ENCODE measurements around the gene GDPGP1. TPM values are rescaled to one million over a fixed set of nuclear protein-coding genes. Genes with fewer than 3 reads are reported as not detected.

GDPGP1 gene
- total and polyA plus RNA-seq, 9 of the 15 experiments (the other 6 are each of a cell fraction or from before 2014, with no cell fraction given) = 0.78 to 6.1 (median 2.8) TPM

- no peak for TF ChIP-seq SREBF1 (IDR thresholded peaks at IDR 0.05; ENCODE audit: borderline replicate concordance, low read depth, low read length)
- TF ChIP-seq HMBOX1 (IDR thresholded peaks at IDR 0.05) = peak; percentile 59
- peak; percentile 84 for TF ChIP-seq ZFX (CRISPR knock-in tag; IDR thresholded peaks at IDR 0.05)
- TF ChIP-seq SP1 (CRISPR knock-in tag; IDR thresholded peaks at IDR 0.05) = peak; percentile 79
- TF ChIP-seq SPI1 (IDR thresholded peaks at IDR 0.05; ENCODE audit: borderline replicate concordance, low read depth, low read length) = peak; percentile 98
- TF ChIP-seq MNT (conservative IDR thresholded peaks at IDR 0.05) = peak; percentile 12 to 53; a peak in 2 of 4 replicates
- TF ChIP-seq SMARCA4 (IDR thresholded peaks at IDR 0.05) = peak; percentile 78
- TF ChIP-seq ZBTB11 (CRISPR knock-in tag; IDR thresholded peaks at IDR 0.05) = peak in 1 of 3 experiments; percentile 54; a peak in 1 of 6 replicates
- no peak for TF ChIP-seq REST (IDR thresholded peaks at IDR 0.05; ENCODE audit: borderline replicate concordance)
- TF ChIP-seq REST (CRISPR knock-in tag; IDR thresholded peaks at IDR 0.05; ENCODE audit: low read depth) = no peak
- TF ChIP-seq CBFA2T3 (IDR thresholded peaks at IDR 0.05) = peak; percentile 74
- TF ChIP-seq FOSL1 (tag; conservative IDR thresholded peaks at IDR 0.05) = 0 out of 2 replicates have a peak, but pooled peaks have one; percentile 53
These were observed 7.6 kb downstream of the GDPGP1 start (continued) for GRCh38 chr15:90241343-90242192.

Measured in K562 (cell line).